Endodermal cell (in vitro differentiated cells): ENCODE data around the gene IGFLR1. TPM values are rescaled to one million over a fixed set of nuclear protein-coding genes. Genes with fewer than 3 reads are reported as not detected.
"Not testable (repeated sequence)": the region's sequence is repeated elsewhere in the genome, so short reads cannot be mapped to it uniquely, and the experiment has no call there.

ENCODE experiments used
- DNase-seq: peaks from one replicate; pipeline ENCODE4 v3.0.0-alpha.2; 2017
- H3K27ac ChIP-seq: 2 replicates; pipeline ENCODE4 v1.5.1; 2013; ENCODE audit warnings: mild to moderate bottlenecking, low read depth, low read length, moderate library complexity
- H3K27me3 ChIP-seq: 2 replicates; pipeline ENCODE4 v1.6.1; 2013; ENCODE audit warnings: mild to moderate bottlenecking, low read length, moderate library complexity; ENCODE audit not compliant: insufficient read depth, control insufficient read depth, poor library complexity, severe bottlenecking
- H3K36me3 ChIP-seq: 2 replicates; pipeline ENCODE4 v1.7.0; 2013; ENCODE audit warnings: mild to moderate bottlenecking, low read length, moderate library complexity; ENCODE audit not compliant: control insufficient read depth, insufficient read depth
- H3K4me1 ChIP-seq: one replicate; pipeline ENCODE4 v1.7.0; 2013; ENCODE audit warnings: low read length; ENCODE audit not compliant: control insufficient read depth, insufficient read depth
- H3K4me3 ChIP-seq: 2 replicates; pipeline ENCODE4 v1.5.1; 2013; ENCODE audit warnings: mild to moderate bottlenecking, low read length, moderate library complexity
- H3K9ac ChIP-seq: 2 replicates; pipeline ENCODE4 v1.6.1; 2013; ENCODE audit warnings: mild to moderate bottlenecking, low read length, moderate library complexity; ENCODE audit not compliant: poor library complexity, severe bottlenecking; ENCODE audit errors: extremely low read depth
- H3K9me3 ChIP-seq: 2 replicates; pipeline ENCODE4 v1.6.1; 2013; ENCODE audit warnings: mild to moderate bottlenecking, low read length, moderate library complexity; ENCODE audit not compliant: control insufficient read depth
- H3K27ac Mint-ChIP-seq: 2 replicates; pipeline ENCODE4 v1.8.0; 2020; ENCODE audit warnings: mixed read lengths
- H3K27me3 Mint-ChIP-seq: 2 replicates; pipeline ENCODE4 v1.8.0; 2021; ENCODE audit warnings: mild to moderate bottlenecking, mixed read lengths; ENCODE audit not compliant: insufficient read depth
- H3K36me3 Mint-ChIP-seq: 2 replicates; pipeline ENCODE4 v1.8.0; 2020; ENCODE audit warnings: low read depth, mixed read lengths
- H3K4me1 Mint-ChIP-seq: 2 replicates; pipeline ENCODE4 v1.8.0; 2020; ENCODE audit warnings: mixed read lengths
- H3K4me3 Mint-ChIP-seq: 2 replicates; pipeline ENCODE4 v1.8.0; 2020; ENCODE audit warnings: mild to moderate bottlenecking, moderate library complexity, mixed read lengths
- H3K9me3 Mint-ChIP-seq: 2 replicates; pipeline ENCODE4 v1.8.0; 2020; ENCODE audit warnings: mild to moderate bottlenecking, mixed read lengths
- CTCF ChIP-seq: fragments of 200-600 bp; sonication (generic); conservative IDR thresholded peaks from 2 replicates; pipeline ENCODE4 v1.5.0; 2021; ENCODE audit warnings: antibody characterized with exemption, mild to moderate bottlenecking
- WGBS, 2 experiments: methylation state at CpG; one replicate each; pipeline versions ENCODE4 v1.1.5 to v1.1.7; 2013; ENCODE audit warnings: missing lambda C conversion rate in 2 of 2, mixed read lengths in 1 of 2; ENCODE audit not compliant: insufficient coverage in 1 of 2, insufficient read length in 1 of 2; 5-methylcytosine and 5-hydroxymethylcytosine counted together
- total RNA-seq, 2 donors: library from RNA; stranded (reverse); fragmentation: NEBNext Ultra II Directional in 1 of 2; extraction: Animal tissue kit (Norgen Biotek cat#: 25700) in 1 of 2; gene quantifications; 2 replicates in 1 of 2; 3 replicates in 1 of 2; pipeline ENCODE4 v1.2.1, GENCODE V29; 2021

The IGFLR1 gene
- total RNA-seq, 2 donors from 2014 or later, result 4.6 to 7.1 TPM

GRCh38 chr19:35693422-35693821 lies 48.8 kb downstream of the IGFLR1 start:
- H3K36me3 Mint-ChIP-seq, result no peaks in the 10 kb centered on the region
- Histone ChIP-seq H3K4me3 (no peak overlapping the region), H3K27ac (no peak overlapping the region), H3K9ac (no peak overlapping the region), H3K4me1 (no peaks in the 10 kb centered on the region), H3K36me3 (no peaks in the 10 kb centered on the region), H3K27me3 (no peaks in the 10 kb centered on the region), H3K9me3 (no peaks in the 10 kb centered on the region)
- WGBS, 2 experiments, result 31 to 70% methylated on average over 2 to 5 of the region's 8 CpGs
- no peaks in the 10 kb centered on the region for H3K9me3 Mint-ChIP-seq
- H3K27me3 Mint-ChIP-seq, result peaks cover 5% of the 10 kb centered on the region
- DNase-seq, result no peak
- no peak overlapping the region for H3K27ac Mint-ChIP-seq
- H3K4me1 Mint-ChIP-seq, result no peaks in the 10 kb centered on the region
- TF ChIP-seq CTCF, result no peak
- H3K4me3 Mint-ChIP-seq, result no peak overlapping the region

GRCh38 chr19:35692010-35692409 lies 50.2 kb downstream of the IGFLR1 start:
- 92 to 93% methylated on average over 3 to 11 of the region's 11 CpGs for WGBS, 2 experiments
- no peak for DNase-seq
- Mint-ChIP-seq H3K27me3 (peaks cover 4% of the 10 kb centered on the region), H3K4me1 (no peaks in the 10 kb centered on the region), H3K9me3 (no peaks in the 10 kb centered on the region), H3K36me3 (no peaks in the 10 kb centered on the region), H3K4me3 (no peak overlapping the region), H3K27ac (no peak overlapping the region)
- Histone ChIP-seq H3K27me3 (no peaks in the 10 kb centered on the region), H3K4me3 (no peak overlapping the region), H3K9me3 (no peaks in the 10 kb centered on the region), H3K9ac (no peak overlapping the region), H3K36me3 (no peaks in the 10 kb centered on the region), H3K4me1 (no peaks in the 10 kb centered on the region), H3K27ac (no peak overlapping the region)
- no peak for TF ChIP-seq CTCF

- not testable (repeated sequence) for H3K4me1 ChIP-seq, H3K9me3 ChIP-seq, H3K27ac ChIP-seq, H3K27me3 Mint-ChIP-seq, H3K36me3 Mint-ChIP-seq, DNase-seq, H3K36me3 ChIP-seq, H3K4me1 Mint-ChIP-seq, H3K9ac ChIP-seq, H3K4me3 ChIP-seq, H3K27ac Mint-ChIP-seq, H3K9me3 Mint-ChIP-seq, H3K27me3 ChIP-seq, H3K4me3 Mint-ChIP-seq
- WGBS, 2 experiments, result 92 to 93% methylated on average over 5 to 37 of the region's 37 CpGs
Measured at GRCh38 chr19:35691106-35691505, 51.1 kb downstream of the IGFLR1 start.

GRCh38 chr19:35689836-35690235 lies 52.4 kb downstream of the IGFLR1 start:
- 90 to 100% methylated on average over 2 to 4 of the region's 4 CpGs for WGBS, 2 experiments
- Mint-ChIP-seq H3K9me3 (no peaks in the 10 kb centered on the region), H3K4me1 (no peaks in the 10 kb centered on the region), H3K4me3 (no peak overlapping the region), H3K36me3 (no peaks in the 10 kb centered on the region), H3K27ac (no peak overlapping the region), H3K27me3 (no peaks in the 10 kb centered on the region)
- Histone ChIP-seq H3K4me3 (no peak overlapping the region), H3K27me3 (no peaks in the 10 kb centered on the region), H3K27ac (no peak overlapping the region), H3K36me3 (no peaks in the 10 kb centered on the region), H3K9ac (no peak overlapping the region), H3K9me3 (no peaks in the 10 kb centered on the region), H3K4me1 (no peaks in the 10 kb centered on the region)
- no peak for TF ChIP-seq CTCF
- DNase-seq, result no peak
